ENCODE results near the gene CHURC1.
A peak's percentile ranks its signal among the peaks of the same experiment; 100 is the strongest.

The CHURC1 gene

DNA sequence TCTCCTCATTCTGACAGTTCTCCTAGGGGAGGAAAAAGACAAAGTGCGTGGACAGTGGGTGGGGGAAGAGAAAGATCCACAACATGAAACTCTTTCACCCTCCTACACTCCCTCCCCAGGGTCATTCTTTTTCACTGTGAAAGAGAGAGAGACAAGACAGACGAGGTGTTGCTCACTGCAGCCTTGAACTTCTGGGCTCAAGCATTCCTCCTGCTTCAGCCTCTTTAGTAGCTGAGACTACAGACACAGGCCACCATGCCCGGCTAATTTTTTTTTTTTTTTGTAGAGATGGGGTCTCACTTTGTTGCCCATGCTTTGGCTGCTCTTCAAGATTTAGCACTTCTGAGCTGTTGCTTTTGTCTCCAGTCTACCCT is 25.5 kb downstream of the CHURC1 start:
- no peak for DNase-seq

DNA sequence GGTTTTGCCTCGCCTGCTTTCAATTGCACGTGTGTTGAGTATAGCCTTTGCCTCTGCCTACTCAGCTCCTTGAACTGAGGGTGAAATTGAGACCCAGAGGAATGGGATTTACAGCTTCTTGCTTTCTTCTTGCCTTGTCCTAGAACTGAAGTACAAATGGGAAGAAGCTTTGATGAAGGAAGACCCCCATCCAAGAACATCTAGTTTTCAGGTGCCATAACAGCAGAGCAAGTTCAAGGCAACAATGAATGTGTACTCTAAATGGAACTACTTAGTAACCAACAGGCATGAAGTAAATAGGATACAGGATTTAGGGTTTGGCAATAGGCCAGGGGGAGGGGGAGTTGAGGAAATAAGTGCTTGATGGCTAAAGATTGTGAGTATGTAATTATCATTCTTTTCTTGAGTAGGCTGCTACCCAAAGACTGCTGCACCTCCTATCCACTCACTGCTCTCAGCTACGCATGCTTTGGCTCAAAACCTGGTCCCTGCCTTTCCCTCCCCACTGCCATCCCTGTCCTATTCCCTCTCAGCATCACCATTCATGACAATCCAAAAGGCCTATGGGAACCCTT is 26.2 kb downstream of the CHURC1 start:
- peak; percentile 35 for DNase-seq

DNA sequence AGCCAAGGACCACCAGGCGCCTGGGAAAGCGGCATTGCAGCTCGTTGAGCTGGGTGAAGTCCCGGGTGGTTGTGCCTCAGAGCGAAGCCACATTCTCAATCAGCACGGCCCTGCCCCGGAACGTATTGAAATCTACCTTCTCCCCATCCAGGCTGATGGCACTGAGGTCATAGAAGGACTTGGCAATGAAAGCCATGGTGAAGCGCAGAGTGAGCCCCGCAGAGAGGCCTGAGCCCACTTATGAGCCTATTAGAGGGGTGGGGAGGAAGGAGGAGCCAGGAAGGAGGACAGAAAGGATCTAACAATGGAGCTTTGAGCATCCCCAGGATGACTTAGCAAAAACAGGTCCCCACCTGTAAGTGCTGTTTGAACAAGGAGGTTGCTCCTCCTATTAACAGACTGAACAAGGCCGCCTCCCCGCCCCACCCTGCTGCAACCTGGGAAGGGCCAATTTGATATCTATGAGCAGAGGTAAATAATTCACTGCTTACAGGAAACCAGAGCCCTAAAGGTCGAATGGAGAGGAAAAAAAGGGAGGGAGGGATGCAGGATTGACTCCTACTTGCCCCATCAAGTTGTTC is 28.4 kb downstream of the CHURC1 start, which contains the start of gene GPX2:
Gene GPX2 (minus strand): TSS at position 215 of the 581 bp plus-strand sequence. CDS start 19 bp downstream, at position 196.
- DNase-seq: peak; percentile 43

DNA sequence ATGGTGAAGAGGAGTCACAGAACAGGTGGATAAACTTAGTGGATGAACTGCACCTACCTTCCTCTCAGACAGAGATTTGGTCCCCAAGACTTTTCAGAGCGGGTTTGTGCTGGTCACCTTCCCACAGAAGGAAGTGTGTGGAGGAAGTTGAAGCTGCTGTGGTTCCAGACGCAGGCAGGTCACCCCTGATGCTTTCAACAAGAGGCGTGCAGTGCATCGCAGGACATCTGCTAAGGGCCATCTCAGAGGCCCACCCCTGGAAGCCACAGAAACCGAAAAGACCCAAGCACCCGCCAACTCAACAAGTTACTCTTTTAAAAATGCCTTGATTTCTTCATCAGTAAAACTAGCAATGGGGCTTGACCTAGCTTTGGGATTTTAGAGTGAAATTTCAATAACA is 29.3 kb downstream of the CHURC1 start:
- DNase-seq: peak; percentile 51

DNA sequence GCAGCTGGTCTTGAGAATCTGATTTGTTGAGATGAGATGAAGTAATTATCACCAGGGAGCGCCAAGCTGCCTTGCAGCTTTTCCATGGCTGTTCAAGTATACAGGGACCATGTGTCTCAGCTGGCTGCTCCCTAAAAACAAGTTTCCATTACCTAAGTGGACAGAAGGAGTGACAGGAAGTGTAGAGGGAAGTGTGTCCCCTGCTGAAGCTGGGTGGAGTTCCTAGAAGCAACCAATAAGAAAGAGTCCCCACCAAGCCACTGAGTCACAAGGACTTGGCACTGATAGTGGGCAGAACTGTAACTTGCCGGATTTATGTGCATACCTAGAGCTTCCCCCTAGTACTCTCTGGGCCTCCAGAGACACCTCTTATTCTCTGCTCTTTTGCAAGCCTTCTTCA is 29.8 kb downstream of the CHURC1 start:
- DNase-seq: peak; percentile 53

DNA sequence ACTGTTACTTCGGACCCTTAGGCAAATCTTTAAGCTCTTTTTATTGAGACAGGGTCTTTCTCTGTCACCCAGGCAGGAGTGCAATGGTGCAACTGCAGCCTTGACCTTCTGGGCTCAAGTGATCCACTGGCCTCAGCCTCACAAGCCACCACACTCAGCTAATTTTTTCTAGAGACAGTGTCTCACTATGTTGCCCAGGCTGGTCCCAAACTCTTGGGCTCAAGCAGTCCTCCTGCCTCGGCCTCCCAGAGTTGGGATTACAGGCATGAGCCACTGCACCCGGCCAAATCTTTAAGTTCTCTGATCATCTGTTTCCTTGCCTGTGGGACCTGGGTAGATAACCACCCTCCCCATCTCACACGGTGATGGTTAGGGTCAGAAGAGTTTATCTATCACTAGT is 30.6 kb downstream of the CHURC1 start:
- peak; percentile 24 for DNase-seq

DNA sequence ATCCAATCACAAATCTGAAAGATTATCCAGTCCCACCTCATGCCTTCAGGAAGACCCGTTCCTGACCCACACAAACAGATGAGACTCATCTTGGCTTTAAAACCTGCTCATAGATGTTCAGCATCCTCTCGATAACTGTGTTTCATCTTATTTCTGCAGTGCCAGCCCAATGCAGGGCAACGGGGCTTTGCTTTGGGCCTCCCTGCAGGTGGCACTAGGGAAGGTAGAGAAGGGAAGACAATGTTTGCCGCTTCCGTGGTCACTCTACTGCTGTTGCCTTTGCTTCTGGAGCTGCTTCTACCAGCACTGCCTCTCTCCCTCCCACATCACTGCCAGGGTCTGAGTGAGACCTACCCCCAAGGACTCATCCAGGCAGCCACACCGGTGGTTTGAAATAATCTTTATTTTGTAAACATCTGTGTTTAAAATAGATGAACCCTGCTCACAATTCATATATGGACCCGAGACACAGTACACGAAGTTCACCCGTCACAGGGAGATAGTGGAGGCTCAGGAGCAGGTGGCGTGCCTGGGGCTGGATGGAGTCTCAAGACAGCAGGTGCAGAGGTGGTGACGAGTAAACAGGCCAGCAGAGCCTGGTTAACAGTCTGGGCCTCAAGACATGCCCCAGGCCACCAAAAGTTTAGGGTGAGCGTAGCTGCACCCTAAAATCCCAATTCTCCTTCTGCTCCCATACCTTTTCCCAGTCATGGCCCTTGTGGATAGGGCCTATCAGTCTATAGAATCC is 31.4 kb downstream of the CHURC1 start:
- DNase-seq: peak; percentile 33

DNA sequence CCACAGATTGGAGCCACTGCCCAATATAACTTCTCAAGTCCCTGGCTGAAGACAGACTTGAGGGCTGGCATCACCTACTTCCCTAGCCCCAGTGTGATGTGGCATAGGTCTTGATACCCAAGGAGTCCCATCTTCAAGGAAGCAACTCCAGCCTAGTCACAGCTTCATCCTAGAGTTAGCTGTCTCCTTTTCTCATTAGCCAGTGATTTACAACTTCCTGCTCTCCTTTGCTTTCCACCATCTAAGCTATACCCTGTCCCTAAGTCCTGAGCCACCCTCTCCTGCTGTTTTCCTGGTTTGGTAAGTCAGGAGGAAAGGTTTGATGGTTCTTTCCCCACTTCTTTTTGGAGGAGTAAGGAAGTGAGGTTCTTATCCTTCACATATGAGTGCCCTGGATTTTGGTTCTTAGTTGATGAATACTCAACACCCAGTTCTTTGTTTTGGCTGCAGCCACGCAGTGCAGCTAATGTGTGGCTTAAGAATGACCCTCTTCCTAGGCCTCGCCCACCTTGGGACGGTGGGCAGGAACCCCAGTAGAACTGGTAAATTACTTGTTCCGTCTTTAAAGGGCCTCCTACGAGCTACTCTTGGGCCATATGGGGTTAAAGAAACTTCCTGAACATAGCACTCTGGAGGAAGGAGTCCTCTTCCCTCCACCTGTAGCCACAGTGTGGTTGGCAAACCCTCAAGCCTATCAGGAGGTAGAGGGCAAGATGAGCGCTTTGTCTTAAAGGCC is 32.2 kb downstream of the CHURC1 start:
- DNase-seq: peak; percentile 45

DNA sequence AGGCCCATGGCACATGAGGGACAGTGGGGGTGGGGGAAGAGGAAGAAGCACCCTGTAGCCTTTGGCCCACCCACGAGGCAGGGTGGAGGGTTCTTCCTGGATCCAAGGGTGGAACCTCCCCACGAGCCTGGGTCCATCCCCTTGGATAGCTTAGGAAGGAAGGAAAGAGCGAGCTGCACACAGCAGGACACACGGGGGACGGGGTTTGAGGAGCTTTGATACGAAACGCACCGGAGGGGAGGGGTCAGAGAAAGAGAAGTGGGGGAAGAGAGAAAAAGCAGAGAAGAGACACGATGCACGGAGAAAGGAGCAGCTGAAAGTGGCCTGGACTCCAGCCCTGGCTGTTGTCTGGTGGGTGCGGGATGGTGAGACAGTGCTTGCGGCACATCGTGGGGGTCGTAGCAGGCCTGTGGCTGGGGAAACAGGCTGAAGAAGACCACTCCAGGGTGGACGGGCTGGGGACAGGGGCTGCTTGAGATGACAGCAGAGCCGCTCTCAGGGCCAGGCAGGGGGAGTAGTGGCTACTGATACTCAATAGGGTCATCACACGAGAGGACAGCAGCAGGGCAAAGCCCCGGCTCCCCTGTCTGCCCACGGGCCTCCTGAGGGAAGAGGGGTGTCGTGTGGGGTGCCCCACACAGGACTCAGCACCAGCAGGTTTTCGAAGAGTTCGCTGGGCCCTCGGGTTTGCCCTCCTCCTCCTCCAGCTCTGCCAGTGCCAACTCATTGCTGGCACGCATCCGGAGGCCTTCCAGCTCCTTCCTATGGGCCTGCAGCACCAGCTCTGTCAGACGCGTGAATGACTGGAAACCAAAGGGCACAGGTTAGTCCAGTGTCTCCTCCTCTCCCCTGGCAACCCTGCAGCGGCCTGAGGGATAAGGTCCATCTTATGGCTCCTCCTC is 33.7 kb downstream of the CHURC1 start:
- peak; percentile 46 for DNase-seq

DNA sequence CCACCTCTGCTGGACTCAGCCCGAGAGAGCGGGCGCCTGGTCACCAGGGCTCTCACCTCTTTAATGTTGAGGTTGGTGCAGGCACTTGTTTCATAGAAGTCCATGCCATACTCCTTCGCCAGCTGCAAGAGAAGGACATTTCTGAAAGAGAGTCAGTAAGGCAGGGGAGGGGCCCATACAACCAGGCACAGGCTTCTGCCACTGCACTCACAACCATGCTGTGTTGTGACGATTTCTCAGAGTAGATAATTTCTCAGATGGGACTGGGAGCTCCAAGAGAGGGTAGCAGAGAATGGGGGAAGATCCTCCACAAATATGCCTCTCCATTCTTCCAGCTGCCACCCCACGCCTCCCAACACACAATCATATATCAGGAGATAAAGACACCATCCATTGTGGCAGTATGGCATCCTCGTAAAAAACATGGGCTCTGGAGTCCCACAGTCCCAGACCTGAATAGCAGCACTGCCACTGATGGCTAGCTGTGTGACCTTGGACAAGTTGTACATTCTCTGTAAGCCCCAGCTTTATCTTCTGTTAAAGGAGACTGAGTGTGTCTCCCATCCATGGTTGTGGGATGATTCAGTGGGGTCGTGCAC is 34.5 kb downstream of the CHURC1 start:
- no peak for DNase-seq

DNA sequence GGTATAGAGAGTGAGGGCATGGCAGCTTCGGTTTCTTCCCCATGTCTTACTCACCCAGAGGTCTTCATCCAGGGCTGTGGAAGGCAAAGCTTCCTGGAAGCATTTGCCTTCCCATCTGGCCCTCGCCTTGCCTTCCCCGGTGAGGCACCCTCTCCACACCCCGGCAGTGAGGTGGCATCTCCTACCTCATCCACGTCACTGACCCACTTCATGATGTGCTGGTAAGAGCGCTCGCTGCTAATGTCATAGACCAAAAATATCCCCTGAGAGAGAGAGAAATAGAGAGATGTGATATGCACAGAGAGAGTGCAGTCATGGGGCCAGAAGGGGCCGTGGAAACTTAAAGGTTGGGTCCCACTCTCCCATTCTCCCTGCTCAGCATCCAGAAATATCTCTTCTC is 36.6 kb downstream of the CHURC1 start:
- no peak for DNase-seq

DNA sequence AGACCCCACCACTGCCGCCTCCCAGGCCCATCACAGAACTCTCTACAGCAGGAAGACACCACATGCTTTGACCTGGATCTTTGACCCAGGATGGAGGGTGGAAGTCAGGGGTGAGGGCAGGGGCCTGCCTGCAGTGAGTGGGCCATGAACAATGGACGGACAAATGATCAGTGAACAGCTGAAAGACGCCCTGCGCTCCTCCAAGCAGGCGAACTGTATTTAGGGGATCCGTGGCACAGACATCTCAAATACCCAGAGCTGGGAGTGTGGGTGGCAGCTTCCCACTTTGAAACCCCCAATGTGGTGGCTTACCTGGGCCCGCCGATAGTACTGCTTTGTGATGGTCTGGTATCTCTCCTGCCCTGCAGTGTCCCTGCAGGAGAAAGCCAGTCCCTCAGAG is 37.0 kb downstream of the CHURC1 start:
- DNase-seq: no peak

DNA sequence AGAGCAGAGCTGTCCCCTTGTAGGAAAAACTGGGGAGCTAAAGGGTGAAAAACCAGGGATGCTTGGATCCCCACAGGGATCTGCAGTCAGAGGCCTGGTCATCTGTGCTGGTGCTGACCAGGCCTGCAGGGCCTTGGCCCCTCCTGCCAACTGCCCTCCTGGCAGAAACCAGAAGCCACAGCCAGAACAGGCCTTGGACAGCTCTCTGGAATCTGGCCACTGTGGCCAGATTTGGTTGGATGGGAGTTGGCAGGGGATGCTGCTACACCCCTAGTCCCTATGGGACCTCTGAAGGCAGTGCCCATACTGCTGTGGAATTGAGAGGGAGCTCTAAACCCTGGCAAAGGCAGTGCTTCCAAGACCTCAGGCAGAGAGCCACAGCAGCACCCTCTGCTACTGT is 37.5 kb downstream of the CHURC1 start:
- no peak for DNase-seq

DNA sequence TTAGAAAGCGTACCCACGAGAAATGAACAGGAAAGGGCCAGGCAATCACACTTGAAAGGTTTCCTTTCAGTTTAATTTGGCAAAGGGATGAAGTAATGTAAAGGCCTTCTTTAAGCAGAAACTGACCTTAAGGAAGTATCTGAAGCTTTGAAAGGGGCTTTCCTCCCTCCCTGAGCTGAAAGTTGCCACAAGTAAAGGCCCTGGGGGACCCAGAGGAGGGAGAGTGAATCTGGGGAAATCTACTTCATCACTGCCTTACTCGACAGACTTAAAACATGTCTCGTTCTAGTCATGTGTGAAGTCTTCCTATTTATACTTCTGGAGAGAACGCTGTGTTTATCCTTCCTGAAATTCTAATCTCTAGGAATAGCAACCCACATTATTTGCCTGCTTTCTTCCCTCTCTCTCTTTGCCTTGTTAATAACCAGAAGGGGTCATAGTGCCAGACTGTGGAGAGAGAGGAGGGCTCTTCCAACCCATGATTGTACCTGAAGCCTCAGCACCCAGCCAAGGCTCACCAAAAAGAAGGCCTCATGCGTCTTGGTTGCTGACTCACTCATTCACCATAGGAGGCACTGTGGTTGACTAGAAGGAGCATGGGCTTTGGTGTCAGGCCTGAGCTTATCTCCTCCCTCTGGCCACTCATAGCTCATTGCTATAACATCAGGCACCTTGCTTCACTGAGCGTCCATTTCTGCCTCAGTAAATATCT is 38.5 kb downstream of the CHURC1 start:
- no peak for DNase-seq

DNA sequence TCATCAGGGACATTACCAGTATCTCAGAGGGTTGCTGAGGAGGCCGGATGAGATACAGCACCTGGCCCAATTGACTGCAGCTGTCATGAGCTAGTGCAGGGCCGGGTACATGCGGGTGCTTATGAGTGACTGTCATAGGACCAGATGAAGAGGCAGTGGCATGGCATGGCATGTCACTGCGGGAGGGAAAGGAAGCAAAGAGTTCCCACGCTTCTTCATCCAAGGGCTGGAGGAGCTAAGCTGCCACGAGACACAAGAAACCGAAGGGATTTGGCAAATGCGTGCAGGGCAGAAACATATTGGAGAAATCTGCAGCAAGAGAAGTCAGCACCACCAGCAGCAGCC is 39.0 kb downstream of the CHURC1 start:
- no peak for DNase-seq

DNA sequence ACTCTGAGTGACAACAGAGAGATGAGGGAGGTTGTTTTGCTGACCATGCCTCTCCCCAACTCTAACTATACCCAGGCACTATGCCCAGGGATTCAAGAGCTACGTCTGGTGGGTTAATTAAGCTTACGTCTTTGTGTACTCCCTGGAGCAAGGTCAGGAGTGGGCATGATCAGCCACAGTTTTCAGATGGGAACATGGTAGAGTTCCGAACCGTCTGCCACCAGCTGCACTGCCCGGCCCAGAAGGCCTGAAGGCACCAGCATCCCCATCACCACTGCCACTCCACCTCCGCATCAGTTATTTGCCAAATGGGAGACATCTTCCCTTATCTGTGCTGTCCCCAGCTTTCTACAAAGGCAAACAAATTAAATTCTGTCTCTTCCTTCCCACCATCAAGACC is 39.4 kb downstream of the CHURC1 start:
- no peak for DNase-seq

DNA sequence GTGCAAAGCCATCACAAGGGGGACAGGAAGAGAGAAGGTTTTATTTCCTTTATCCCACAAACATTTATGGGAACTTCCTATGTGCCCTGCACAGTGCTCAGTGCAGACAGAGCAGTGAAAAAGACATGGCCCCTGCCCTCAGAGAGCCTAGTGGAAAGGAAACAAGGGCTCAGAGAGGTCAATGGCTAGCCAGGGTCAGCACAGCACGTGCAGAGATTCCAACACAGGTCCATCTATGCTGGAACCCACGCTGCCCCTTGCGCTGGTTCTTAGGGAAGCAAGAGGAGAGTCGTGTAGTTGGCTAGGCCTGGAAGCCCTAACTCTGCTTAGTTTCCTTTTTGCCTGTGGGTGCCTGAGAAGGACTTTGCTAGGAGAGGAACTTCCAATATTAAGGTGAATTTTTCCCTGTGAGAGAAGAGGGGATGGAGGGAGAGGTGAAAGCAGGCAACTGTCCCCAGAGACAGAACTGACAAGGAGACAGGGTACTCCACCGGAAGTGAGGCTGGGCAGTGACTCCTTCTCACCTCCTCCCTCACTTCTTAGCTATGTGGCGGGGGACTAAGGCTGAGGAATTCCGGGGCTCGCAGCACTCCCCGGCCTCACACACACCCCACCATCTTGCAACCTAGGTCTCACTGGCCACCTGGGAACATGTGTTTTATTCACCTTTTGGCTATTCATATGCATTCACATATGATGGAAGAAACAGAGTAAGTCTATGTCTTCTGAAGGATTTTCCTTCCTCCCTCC is 40.4 kb downstream of the CHURC1 start:
- no peak for DNase-seq

DNA sequence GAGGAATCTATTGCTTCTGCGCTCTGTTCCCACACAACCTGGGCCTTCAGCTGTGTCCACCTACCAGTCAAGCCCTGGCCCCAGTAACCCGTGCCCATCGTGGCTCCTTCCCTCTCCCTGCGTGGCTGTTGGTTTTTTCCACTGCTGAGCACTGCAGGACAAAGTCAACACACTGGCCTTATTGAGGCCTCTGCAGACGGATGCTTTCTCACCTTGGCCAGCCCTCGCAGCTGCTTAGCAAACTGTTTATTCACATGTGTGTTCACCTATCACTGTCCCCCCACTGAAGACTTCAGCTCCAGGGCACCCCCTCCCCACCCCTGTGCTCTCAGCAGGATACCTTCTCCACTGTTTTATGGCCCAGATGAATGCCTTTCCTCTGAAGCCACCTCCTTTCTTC is 41.0 kb downstream of the CHURC1 start:
- DNase-seq: no peak

DNA sequence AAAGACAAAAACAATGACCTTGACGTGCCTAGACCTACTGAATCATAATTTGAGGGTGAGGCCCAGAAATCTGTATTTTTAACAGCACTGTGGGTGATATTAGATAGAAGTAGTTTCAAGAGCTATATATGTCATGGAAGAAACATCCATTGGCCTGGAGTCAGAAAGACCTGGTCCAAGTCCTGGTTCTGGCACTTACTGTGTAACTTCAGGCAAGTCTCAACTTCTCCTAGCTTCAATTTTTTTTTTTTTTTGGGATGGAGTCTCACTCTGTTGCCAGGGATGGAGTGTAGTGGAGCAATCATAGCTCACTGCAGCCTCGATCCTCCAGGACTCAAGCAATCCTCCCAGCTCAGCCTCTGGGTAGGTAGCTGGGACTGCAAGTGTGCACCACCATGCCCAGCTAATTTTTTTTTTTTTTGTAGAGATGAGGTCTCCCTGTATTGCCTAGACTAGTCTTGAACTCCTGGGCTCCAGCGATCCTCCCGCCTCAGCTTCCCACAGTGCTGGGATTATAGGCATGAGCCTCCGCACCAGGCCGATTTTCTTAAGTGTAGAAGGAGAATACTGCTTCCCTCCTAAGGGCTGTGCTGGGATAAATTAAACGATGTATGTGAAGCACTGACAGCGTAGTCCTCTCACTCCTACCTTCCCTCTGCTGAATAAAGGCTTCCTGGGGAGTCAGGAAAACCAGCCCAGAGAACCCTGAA is 42.6 kb downstream of the CHURC1 start:
- no peak for DNase-seq

DNA sequence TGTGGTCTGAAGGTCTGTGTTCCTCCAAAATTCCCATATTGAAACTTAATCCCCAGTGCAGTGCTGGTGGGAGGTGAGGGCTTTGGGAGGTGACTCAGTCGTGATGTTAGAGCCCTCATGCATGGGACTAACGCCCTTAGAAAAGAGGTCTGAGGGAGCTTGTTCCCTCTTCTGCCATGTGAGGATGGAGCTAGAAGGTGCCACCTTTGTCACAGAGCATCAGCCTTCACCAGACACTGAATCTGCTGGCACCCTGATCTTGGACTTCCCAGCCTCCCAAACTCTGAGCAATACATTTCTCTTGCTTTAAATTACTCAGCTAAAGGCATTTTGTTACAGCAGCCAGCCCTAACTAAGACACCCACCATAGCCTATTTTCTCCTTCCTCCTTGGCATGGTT is 43.9 kb downstream of the CHURC1 start:
- DNase-seq: no peak
